Karpas-422 (cell line): ENCODE measurements around the gene ABHD11. TPM values are rescaled to one million over a fixed set of nuclear protein-coding genes. Genes with fewer than 3 reads are reported as not detected.
"Not testable (repeated sequence)": the region's sequence is repeated elsewhere in the genome, so short reads cannot be mapped to it uniquely, and the experiment has no call there.

Experiments used
- DNase-seq: peaks from one replicate; pipeline ENCODE4 v3.0.0-alpha.2; 2015
- H2AFZ ChIP-seq: fragments of 200-600 bp; sonication (generic); 2 replicates; pipeline ENCODE4 v1.6.1; 2014; ENCODE audit warnings: antibody characterized with exemption, low read length, mixed read lengths
- H3K27ac ChIP-seq: fragments of 200-600 bp; sonication (generic); 2 replicates; pipeline ENCODE4 v1.5.1; 2014; ENCODE audit warnings: mild to moderate bottlenecking, low read length, moderate library complexity
- H3K27me3 ChIP-seq: fragments of 200-600 bp; sonication (generic); 2 replicates; pipeline ENCODE4 v1.6.1; 2014; ENCODE audit warnings: low read length, mixed read lengths
- H3K36me3 ChIP-seq: fragments of 200-600 bp; sonication (generic); 2 replicates; pipeline ENCODE4 v1.6.1; 2014; ENCODE audit warnings: low read length, mixed read lengths; ENCODE audit not compliant: insufficient read depth
- H3K4me1 ChIP-seq: fragments of 200-600 bp; sonication (generic); 2 replicates; pipeline ENCODE4 v1.6.1; 2014; ENCODE audit warnings: mild to moderate bottlenecking, low read length, mixed read lengths
- H3K4me2 ChIP-seq: fragments of 200-600 bp; sonication (generic); 2 replicates; pipeline ENCODE4 v1.6.1; 2014; ENCODE audit warnings: low read length, low read depth, mild to moderate bottlenecking; ENCODE audit not compliant: poor library complexity, severe bottlenecking
- H3K4me3 ChIP-seq: fragments of 200-600 bp; sonication (generic); 2 replicates; pipeline ENCODE4 v1.5.1; 2014; ENCODE audit warnings: mild to moderate bottlenecking, antibody characterized with exemption, low read length, mixed read lengths
- H3K79me2 ChIP-seq: fragments of 200-600 bp; sonication (generic); 2 replicates; pipeline ENCODE4 v1.6.1; 2014; ENCODE audit warnings: mild to moderate bottlenecking, low read length, mixed read lengths
- H3K9ac ChIP-seq: fragments of 200-600 bp; sonication (generic); 2 replicates; pipeline ENCODE4 v1.6.0; 2014; ENCODE audit warnings: low read length
- H3K9me2 ChIP-seq: fragments of 200-600 bp; sonication (generic), shearing (Covaris generic); replicated peaks from 2 replicates; pipeline ENCODE4 v1.6.0; 2014; ENCODE audit warnings: mild to moderate bottlenecking, low read length, moderate library complexity; ENCODE audit not compliant: insufficient read depth
- H3K9me3 ChIP-seq: fragments of 300-700, 200-600 bp; sonication (generic); 2 replicates; pipeline ENCODE4 v1.6.1; 2014; ENCODE audit warnings: low read length, mixed read lengths
- H4K20me1 ChIP-seq: fragments of 200-600 bp; sonication (generic); 2 replicates; pipeline ENCODE4 v1.6.1; 2014; ENCODE audit warnings: mild to moderate bottlenecking, antibody characterized with exemption, low read length, low read depth; ENCODE audit not compliant: insufficient read depth
- total RNA-seq: library from RNA; depleted of rRNA; stranded (reverse); fragments of >200 nt; shearing (Covaris generic); gene quantifications from 2 replicates; pipeline ENCODE4 v1.2.3, GENCODE V29; 2014; ENCODE audit warnings: low replicate concordance

The ABHD11 gene
- total RNA-seq, 1 experiment from 2014 or later: 14.3 TPM

DNA sequence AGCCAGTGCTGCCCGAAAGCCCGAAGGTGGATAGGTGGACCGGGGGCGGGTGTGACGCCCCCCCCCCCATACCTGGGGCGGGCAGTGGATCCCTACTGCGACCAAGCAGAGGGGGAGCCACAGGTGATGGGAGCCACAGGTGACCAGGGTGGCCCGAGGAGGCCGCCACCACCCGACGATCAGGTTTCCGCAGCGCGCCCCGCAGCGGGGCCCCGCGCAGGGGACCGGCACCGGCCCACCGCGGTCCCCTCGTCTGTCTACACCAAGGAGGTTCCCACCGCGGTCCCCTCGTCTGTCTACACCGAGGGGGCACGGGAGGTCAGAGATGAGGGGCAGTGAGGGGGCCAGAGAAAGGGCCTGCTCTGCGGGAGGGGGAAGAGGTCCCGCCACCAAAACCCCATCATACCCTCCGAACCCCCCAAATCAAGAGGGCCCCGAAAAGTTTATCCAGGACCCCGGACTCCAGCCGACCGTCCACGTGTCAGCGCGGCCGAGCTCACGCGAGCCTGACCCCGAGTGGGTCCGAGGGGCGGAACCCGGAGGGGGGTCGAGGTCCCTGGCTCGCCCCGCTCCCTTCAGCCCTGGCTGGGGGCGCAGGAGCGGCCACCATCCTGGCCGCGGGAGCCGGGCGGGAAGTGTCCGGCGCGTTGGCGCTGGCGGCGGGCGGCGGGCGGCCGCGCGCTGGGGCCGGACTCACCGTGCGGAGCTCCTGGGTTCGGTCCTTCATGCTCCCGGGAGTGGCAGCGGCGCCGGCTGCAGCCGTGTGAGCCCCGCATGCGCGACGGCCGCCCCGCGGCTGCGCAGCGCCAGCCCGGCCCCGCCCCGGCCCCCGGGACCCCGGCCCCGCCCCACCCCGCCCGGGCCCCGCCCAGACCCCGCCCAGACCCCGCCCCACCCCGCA lies 19.4 kb downstream of the ABHD11 start, which contains the start of gene STX1A:
Gene STX1A (minus strand): TSS at position 765 of the 901 bp plus-strand sequence. CDS start 38 bp downstream, at position 727.
- Histone ChIP-seq H2AFZ (peak within 1 kb of the TSS; percentile 98), H3K27me3 (no peaks in the 10 kb centered on the region), H3K4me2 (peak within 1 kb of the TSS; percentile 100), H3K9me3 (no peaks in the 10 kb centered on the region), H4K20me1 (peaks cover 32% of the 10 kb centered on the region), H3K9me2 (no peaks in the 10 kb centered on the region), H3K36me3 (no peaks in the 10 kb centered on the region), H3K4me3 (peak within 1 kb of the TSS; percentile 92), H3K4me1 (peaks cover 39% of the 10 kb centered on the region), H3K9ac (peak within 1 kb of the TSS; percentile 90), H3K79me2 (no peaks in the 10 kb centered on the region), H3K27ac (no peak within 1 kb of the TSS)
- peak; percentile 88 for DNase-seq

DNA sequence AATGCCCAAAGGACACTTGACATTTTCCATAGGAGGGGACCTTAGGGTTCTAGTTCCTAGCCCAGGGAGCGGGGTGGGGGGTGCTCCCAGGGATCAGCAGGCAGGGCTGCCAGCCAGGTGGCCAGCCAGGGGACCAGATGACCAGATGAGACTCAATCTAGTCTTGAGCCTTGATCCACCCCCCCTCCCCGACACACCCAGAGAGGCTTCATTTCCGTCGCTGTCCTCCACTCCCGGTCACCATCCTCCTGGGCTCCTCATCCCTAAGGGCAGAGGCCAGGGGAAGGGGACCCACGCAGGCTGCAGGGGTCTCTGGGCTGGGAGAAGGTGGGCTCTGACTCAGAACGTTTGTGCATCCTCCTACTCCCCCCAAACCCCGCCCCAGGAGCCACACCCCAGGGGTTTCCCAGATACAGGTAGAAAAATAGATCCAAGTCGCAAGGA lies 20.1 kb downstream of the ABHD11 start:
- Histone ChIP-seq H3K27ac (no peak overlapping the region), H3K36me3 (no peaks in the 10 kb centered on the region), H3K27me3 (no peaks in the 10 kb centered on the region), H3K9ac (peak overlapping the region; percentile 90), H3K4me1 (peaks cover 39% of the 10 kb centered on the region), H3K4me3 (peak overlapping the region; percentile 92), H3K9me3 (no peaks in the 10 kb centered on the region), H3K79me2 (no peaks in the 10 kb centered on the region), H3K9me2 (no peaks in the 10 kb centered on the region), H3K4me2 (peak overlapping the region; percentile 100), H4K20me1 (peaks cover 32% of the 10 kb centered on the region), H2AFZ (no peak overlapping the region)
- DNase-seq: no peak

DNA sequence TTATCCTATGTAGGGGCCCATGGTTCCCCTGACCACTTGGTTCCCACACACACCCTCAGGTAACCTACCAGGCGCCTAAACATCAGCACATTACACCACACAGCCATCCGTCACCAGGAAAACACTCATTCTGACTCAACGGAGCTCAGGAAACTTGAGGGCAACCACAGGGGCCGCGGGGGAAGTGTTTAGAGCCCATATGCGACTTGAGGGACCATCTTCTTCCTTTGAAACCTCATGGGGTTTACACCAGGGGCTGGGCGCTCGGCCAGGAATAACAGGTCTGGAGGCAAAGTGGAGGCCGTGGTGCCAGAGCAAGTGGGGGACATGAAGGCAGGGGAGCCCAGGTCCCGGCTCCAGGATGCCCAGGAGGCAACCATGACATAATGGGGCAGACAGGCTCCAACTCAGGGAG lies 20.6 kb downstream of the ABHD11 start:
- peaks cover 35% of the 10 kb centered on the region for H4K20me1 ChIP-seq
- no peaks in the 10 kb centered on the region for H3K79me2 ChIP-seq
- no peak overlapping the region for H3K27ac ChIP-seq
- H3K9ac ChIP-seq: peak overlapping the region; percentile 90
- H3K36me3 ChIP-seq: no peaks in the 10 kb centered on the region
- H3K4me2 ChIP-seq: peak overlapping the region; percentile 100
- H3K27me3 ChIP-seq: no peaks in the 10 kb centered on the region
- H3K4me1 ChIP-seq: peaks cover 39% of the 10 kb centered on the region
- no peaks in the 10 kb centered on the region for H3K9me3 ChIP-seq
- H3K9me2 ChIP-seq: no peaks in the 10 kb centered on the region
- no peak overlapping the region for H2AFZ ChIP-seq
- peak; percentile 63 for DNase-seq
- peak overlapping the region; percentile 92; the same call in 1 of the 2 replicates for H3K4me3 ChIP-seq

DNA sequence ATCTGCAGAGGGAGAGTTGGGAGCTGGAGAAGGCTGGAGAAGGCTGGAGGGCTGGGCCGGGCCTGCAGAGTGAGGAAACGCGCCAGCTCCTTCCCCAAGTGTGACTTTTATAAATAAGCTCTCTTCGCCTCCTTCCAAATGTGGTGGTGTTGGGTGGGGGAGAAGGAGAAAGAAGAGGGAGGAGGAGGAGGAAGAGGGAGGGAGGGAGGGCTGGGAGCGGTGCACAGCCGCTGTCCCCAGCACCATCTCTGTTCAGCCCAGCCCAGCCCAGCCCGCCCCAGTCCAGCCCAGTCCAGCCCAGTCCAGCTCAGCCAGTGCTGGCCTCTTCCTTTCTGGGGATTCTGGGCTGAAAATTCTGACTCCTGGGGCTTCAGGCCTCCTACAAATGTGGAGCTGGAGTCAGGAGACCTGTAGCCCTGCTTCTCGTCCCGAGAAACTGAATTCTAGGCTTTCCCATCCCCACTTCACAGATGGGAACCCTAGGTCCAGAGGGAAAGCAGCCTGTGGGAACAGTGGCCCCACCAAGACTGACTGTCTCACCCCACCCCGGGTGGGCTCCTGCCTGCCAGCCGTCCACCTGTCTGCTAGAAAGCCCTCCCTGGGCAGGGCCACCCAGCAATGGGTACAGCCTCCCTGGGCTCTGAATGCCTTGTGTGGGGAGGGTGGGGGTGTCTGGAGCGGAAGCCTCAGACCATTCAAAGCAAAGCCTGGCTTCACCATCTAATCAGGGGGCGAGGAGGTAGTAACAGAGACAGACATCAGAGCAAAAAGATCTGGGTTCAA lies 21.4 kb downstream of the ABHD11 start:
- Histone ChIP-seq H3K27me3 (no peaks in the 10 kb centered on the region), H3K9me2 (no peaks in the 10 kb centered on the region), H4K20me1 (peaks cover 35% of the 10 kb centered on the region), H3K9ac (no peak overlapping the region), H3K79me2 (no peaks in the 10 kb centered on the region), H2AFZ (no peak overlapping the region), H3K9me3 (no peaks in the 10 kb centered on the region), H3K4me1 (peaks cover 39% of the 10 kb centered on the region), H3K36me3 (no peaks in the 10 kb centered on the region), H3K4me3 (no peak overlapping the region), H3K27ac (no peak overlapping the region), H3K4me2 (peak overlapping the region; percentile 100)
- DNase-seq: no peak

DNA sequence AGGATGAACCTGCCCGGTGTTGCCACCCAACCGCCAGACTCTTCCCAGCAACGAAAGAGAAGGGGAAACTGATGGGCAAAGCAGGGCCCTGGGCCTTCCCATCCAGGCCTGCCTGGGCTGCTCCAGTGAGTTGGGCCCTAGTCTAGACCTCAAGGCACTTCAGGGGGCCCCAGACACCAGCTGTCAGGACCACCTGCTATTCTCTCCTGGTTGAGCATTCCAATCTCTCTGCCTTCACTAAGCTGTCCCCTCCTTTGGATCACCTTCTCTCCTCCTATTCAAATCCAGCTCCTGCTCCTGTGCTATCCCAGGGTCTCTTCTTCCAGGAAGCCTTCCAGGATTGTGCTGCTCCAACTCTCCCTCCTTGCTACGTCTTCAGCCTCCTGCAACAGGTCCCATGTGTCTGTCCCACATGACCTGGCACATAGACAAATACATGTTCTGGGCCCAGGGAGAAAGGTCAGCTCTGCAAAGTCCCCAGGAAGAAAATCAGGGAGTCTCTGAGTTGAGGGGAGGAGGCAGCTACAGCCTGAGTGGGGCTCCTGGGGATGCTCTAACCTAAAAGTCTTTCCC lies 22.2 kb downstream of the ABHD11 start:
- Histone ChIP-seq H3K9ac (no peak overlapping the region), H3K36me3 (no peaks in the 10 kb centered on the region), H3K4me1 (peaks cover 39% of the 10 kb centered on the region), H3K4me2 (no peak overlapping the region), H3K27ac (no peak overlapping the region), H2AFZ (no peak overlapping the region), H3K9me3 (no peaks in the 10 kb centered on the region), H3K27me3 (no peaks in the 10 kb centered on the region), H3K4me3 (no peak overlapping the region), H3K79me2 (no peaks in the 10 kb centered on the region), H3K9me2 (no peaks in the 10 kb centered on the region), H4K20me1 (peaks cover 35% of the 10 kb centered on the region)
- no peak for DNase-seq

DNA sequence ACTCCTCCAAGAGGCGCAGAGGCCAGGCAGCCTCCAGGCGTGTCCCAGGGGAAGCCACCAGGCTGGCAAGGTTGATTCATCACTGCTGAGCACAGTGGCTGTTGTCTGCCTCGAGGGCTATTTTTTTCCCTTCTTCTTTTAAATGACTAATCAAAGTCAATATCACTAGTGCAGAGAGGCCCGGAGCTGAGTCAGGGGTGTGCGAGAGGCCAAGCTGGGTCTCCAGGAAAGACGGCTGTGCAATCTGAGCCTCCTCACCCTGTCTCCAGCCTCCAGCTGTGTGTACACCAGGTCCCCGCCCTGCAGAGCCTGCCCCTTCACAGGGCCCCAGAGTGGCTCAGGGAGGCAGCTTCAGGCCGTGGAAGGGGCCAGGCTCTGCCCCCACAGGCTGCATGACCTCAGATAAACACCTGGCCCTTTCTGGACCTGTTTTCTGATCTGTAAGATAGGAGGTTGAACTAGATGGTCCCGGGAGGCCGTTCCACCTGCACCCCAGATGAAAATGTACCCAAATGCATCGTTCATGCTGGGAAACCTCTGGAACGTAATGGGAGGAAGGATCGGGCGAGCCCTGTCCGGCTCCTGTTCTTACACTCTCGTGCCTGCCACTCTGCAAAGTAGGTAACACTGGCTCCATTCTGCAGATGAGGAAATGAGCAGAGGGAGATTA lies 22.8 kb downstream of the ABHD11 start:
- Histone ChIP-seq H3K9me3 (no peaks in the 10 kb centered on the region), H3K79me2 (no peaks in the 10 kb centered on the region), H4K20me1 (peaks cover 37% of the 10 kb centered on the region), H2AFZ (no peak overlapping the region), H3K36me3 (no peaks in the 10 kb centered on the region), H3K27ac (no peak overlapping the region), H3K27me3 (no peaks in the 10 kb centered on the region), H3K4me3 (no peak overlapping the region), H3K9ac (no peak overlapping the region), H3K9me2 (no peaks in the 10 kb centered on the region), H3K4me1 (peaks cover 39% of the 10 kb centered on the region), H3K4me2 (peak overlapping the region; percentile 8)
- DNase-seq: peak; percentile 80

DNA sequence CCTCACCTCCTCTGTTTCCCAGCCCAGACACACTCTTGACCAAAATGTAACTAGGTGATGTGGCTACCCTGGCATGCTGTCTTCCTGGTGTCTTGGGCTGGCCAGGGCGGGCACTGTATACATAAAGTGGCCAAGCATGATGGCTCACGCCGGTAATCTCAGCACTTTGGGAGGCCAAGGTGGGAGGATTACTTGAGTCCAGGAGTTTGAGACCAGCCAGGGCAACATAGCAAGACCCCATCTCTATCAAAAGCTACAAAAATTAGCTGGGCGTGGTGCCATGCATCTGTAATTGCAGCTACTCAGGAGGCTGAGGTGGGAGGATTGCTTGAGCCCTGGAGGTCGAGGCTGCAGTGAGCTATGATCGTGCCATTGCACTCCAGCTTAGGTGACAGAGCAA lies 25.3 kb downstream of the ABHD11 start:
- H3K36me3 ChIP-seq, H3K27me3 ChIP-seq, H3K9me2 ChIP-seq, H3K79me2 ChIP-seq, H3K9ac ChIP-seq, H3K4me3 ChIP-seq, H3K9me3 ChIP-seq, H3K4me2 ChIP-seq, H2AFZ ChIP-seq, H3K27ac ChIP-seq, DNase-seq: not testable (repeated sequence)
- peaks cover 40% of the 10 kb centered on the region for H4K20me1 ChIP-seq
- peaks cover 24% of the 10 kb centered on the region for H3K4me1 ChIP-seq
